A549 (cell line): ENCODE data around the gene RAB3IP. TPM values are rescaled to one million over a fixed set of nuclear protein-coding genes. Genes with fewer than 3 reads are reported as not detected.
A peak's percentile ranks its signal among the peaks of the same experiment; 100 is the strongest.

Source experiments
- ATAC-seq, 2 experiments: fragments of 200-7000 bp in 1 of 2; fragments of >200 bp in 1 of 2; cut with Nextera tagmentation in 1 of 2; cut with Tn5 transposase in 1 of 2; 3 replicates each; pipeline versions ENCODE4 v1.8.0 to v1.9.1; 2018 to 2020; ENCODE audit warnings: mild to moderate bottlenecking in 1 of 2, moderate library complexity in 1 of 2
- CTCF ChIA-PET: fragments of 300-600 bp; sonication (Branson Sonifier 250); formaldehyde crosslinking; extraction: SDS; loops from one replicate; lab custom pipeline; 2021; ENCODE audit warnings: antibody characterized with exemption, inconsistent platforms; lab: Yijun Ruan, JAX
- POLR2A ChIA-PET: fragments of 350-600 bp; formaldehyde crosslinking; extraction: SDS; loops from one replicate; lab custom pipeline; 2021; ENCODE audit warnings: antibody characterized with exemption, inconsistent platforms; lab: Yijun Ruan, JAX
- DNase-seq, 2 experiments: peaks; one replicate each; pipeline versions ENCODE4 v3.0.0 to v3.0.0-alpha.2; 2011 to 2016; ENCODE audit warnings: low read depth in 1 of 2, low spot score in 1 of 2
- FAIRE-seq: peaks from 2 replicates; lab custom pipeline; 2011; peaks lifted over from hg19 to GRCh38; lab: Jason Lieb, UNC
- H3K27ac ChIP-seq, 2 experiments: fragments of >200 bp; sonication (Bioruptor Twin); formaldehyde crosslinking; 3 replicates each; pipeline ENCODE4 v1.5.1; 2016 to 2017
- H3K4me1 ChIP-seq: fragments of >200 bp; sonication (Bioruptor Twin); formaldehyde crosslinking; 3 replicates; pipeline ENCODE4 v1.6.1; 2016
- H3K4me2 ChIP-seq: fragments of >200 bp; sonication (Bioruptor Twin); formaldehyde crosslinking; 3 replicates; pipeline ENCODE4 v1.6.1; 2016
- H3K4me3 ChIP-seq: fragments of >200 bp; sonication (Bioruptor Twin); formaldehyde crosslinking; 3 replicates; pipeline ENCODE4 v1.5.1; 2016
- H3K9me3 ChIP-seq: fragments of >200 bp; sonication (Bioruptor Twin); formaldehyde crosslinking; 3 replicates; pipeline ENCODE4 v1.6.1; 2016
- BCL3 ChIP-seq: fragments of >200 bp; sonication (Bioruptor Twin); formaldehyde crosslinking; IDR thresholded peaks from 3 replicates; pipeline ENCODE4 v1.6.1; 2016
- BHLHE40 ChIP-seq: IDR thresholded peaks from 2 replicates; pipeline ENCODE4 v1.6.1; 2012; ENCODE audit warnings: low read depth, low read length, inconsistent platforms
- CBX8 ChIP-seq: fragments of 200-600 bp; sonication (generic); IDR thresholded peaks from 2 replicates; pipeline ENCODE4 v1.6.1; 2016
- CHD2 ChIP-seq: fragments of 150-350 bp; IDR thresholded peaks from 2 replicates; pipeline ENCODE4 v1.6.1; 2014; ENCODE audit warnings: low read length; ENCODE audit not compliant: partially characterized antibody
- CHD4 ChIP-seq: fragments of 200-600 bp; sonication (generic); IDR thresholded peaks from 2 replicates; pipeline ENCODE4 v1.6.1; 2016; ENCODE audit warnings: antibody characterized with exemption, mild to moderate bottlenecking, borderline replicate concordance
- CTCF ChIP-seq: fragments of >200 bp; sonication (Bioruptor Twin); formaldehyde crosslinking; IDR thresholded peaks from 3 replicates; pipeline ENCODE4 v1.5.1; 2016
- E2F6 ChIP-seq: IDR thresholded peaks from 2 replicates; pipeline ENCODE4 v1.6.1; 2012; ENCODE audit warnings: low read depth, borderline replicate concordance
- GATA3 ChIP-seq: IDR thresholded peaks from 2 replicates; pipeline ENCODE4 v1.6.1; 2012; ENCODE audit warnings: borderline replicate concordance
- HEYL ChIP-seq: fragments of 250-450 bp; sonication (Bioruptor Pico); IDR thresholded peaks from 2 replicates; pipeline ENCODE4 v1.8.0; 2021; ENCODE audit warnings: mild to moderate bottlenecking, moderate library complexity
- JUN ChIP-seq, 2 experiments: fragments of >200 bp; sonication (Bioruptor Twin); formaldehyde crosslinking; IDR thresholded peaks; 2 replicates in 1 of 2; 3 replicates in 1 of 2; pipeline ENCODE4 v1.6.1; 2016 to 2017
- JUNB ChIP-seq: fragments of >200 bp; sonication (Bioruptor Twin); formaldehyde crosslinking; IDR thresholded peaks from 2 replicates; pipeline ENCODE4 v1.6.1; 2016
- MAX ChIP-seq: IDR thresholded peaks from 2 replicates; pipeline ENCODE4 v1.6.1; 2012
- MAZ ChIP-seq: fragments of 150-350 bp; IDR thresholded peaks from 2 replicates; pipeline ENCODE4 v1.6.1; 2014; ENCODE audit warnings: antibody characterized with exemption, low read depth, low read length, borderline replicate concordance
- PHF8 ChIP-seq: fragments of 200-600 bp; sonication (generic); IDR thresholded peaks from 2 replicates; pipeline ENCODE4 v1.6.1; 2016; ENCODE audit warnings: low read depth, mild to moderate bottlenecking, antibody characterized with exemption, moderate library complexity, borderline replicate concordance
- POLR2A ChIP-seq: IDR thresholded peaks from 2 replicates; pipeline ENCODE4 v1.6.1; 2012; ENCODE audit warnings: mild to moderate bottlenecking, low read length
- POLR2AphosphoS2 ChIP-seq: conservative IDR thresholded peaks from 2 replicates; pipeline ENCODE4 v1.6.1; 2012; ENCODE audit warnings: low read length, improper control_type of control experiment, inconsistent platforms
- RAD21 ChIP-seq, 2 experiments: fragments of >200 bp in 1 of 2; sonication (Bioruptor Twin) in 1 of 2; formaldehyde crosslinking in 1 of 2; IDR thresholded peaks in 1 of 2; conservative IDR thresholded peaks in 1 of 2; 2 replicates in 1 of 2; 3 replicates in 1 of 2; pipeline ENCODE4 v1.6.1; 2012 to 2018; ENCODE audit warnings: inconsistent platforms in 1 of 2
- RCOR1 ChIP-seq: fragments of 150-350 bp; IDR thresholded peaks from 2 replicates; pipeline ENCODE4 v1.6.1; 2014; ENCODE audit warnings: antibody characterized with exemption, low read length, low read depth
- SMC3 ChIP-seq: fragments of >200 bp; sonication (Bioruptor Twin); formaldehyde crosslinking; IDR thresholded peaks from 3 replicates; pipeline ENCODE4 v1.6.1; 2018; ENCODE audit warnings: inconsistent platforms
- SREBF2 ChIP-seq: fragments of 450-650 bp; IDR thresholded peaks from 2 replicates; pipeline ENCODE4 v1.6.1; 2014; ENCODE audit warnings: mild to moderate bottlenecking, moderate library complexity
- TFCP2L1 ChIP-seq: fragments of 250-450 bp; sonication (Bioruptor Pico); IDR thresholded peaks from 2 replicates; pipeline ENCODE4 v1.5.0; 2021; ENCODE audit warnings: mild to moderate bottlenecking
- TP53 ChIP-seq: fragments of 250-450 bp; sonication (Bioruptor Pico); IDR thresholded peaks from 2 replicates; pipeline ENCODE4 v1.5.0; 2021; ENCODE audit warnings: mild to moderate bottlenecking, moderate library complexity
- ZC3H11A ChIP-seq: fragments of 450-650 bp; IDR thresholded peaks from 2 replicates; pipeline ENCODE4 v1.6.1; 2014; ENCODE audit warnings: antibody characterized with exemption, mild to moderate bottlenecking
- ZSCAN20 ChIP-seq: fragments of 250-450 bp; sonication (Bioruptor Pico); IDR thresholded peaks from 2 replicates; pipeline ENCODE4 v1.8.0; 2022; ENCODE audit warnings: mild to moderate bottlenecking, moderate library complexity
- WGBS: methylation state at CpG from one replicate; pipeline ENCODE4 v1.1.6; 2017; ENCODE audit errors: missing lambda C conversion rate; 5-methylcytosine and 5-hydroxymethylcytosine counted together
- polyA minus RNA-seq: library from RNA; depleted of rRNA, polyadenylated mRNA; stranded (reverse); fragments of >200 nt; gene quantifications from 2 replicates; pipeline ENCODE4 v1.2.3, GENCODE V29; 2011; rRNA and poly(A)+ RNA removed
- polyA plus RNA-seq, 4 experiments: library from polyadenylated mRNA; depleted of rRNA in 3 of 4; stranded (reverse); fragments of >200 nt; fragmentation: RNase III in 1 of 4; extraction: RNeasy Plus Mini Kit Qiagen cat#74134 plus additional on column Dnase treatment in 1 of 4; gene quantifications; 2 replicates in 3 of 4; 3 replicates in 1 of 4; pipeline ENCODE4 v1.2.3, GENCODE V29; 2011 to 2017

Gene RAB3IP
- polyA plus RNA-seq (2011; rRNA removed) (46.4 and 47.9 TPM in 2 replicates), polyA plus RNA-seq (2017; fragmentation: RNase III; extraction: RNeasy Plus Mini Kit Qiagen cat#74134 plus additional on column Dnase treatment) (11.5 to 14.2 TPM (median 12.1 TPM) in 3 replicates), polyA minus RNA-seq (22.1 and 23.5 TPM in 2 replicates)
- polyA plus RNA-seq (2012; cell fraction: cytosol; rRNA removed), result 6.8 and 6.9 TPM in 2 replicates
- polyA plus RNA-seq (2012; cell fraction: nucleus; rRNA removed), result 3.6 and 5.8 TPM in 2 replicates

- peaks cover 12% of the 10 kb centered on the region for H3K4me1 ChIP-seq
- peak; percentile 36; the same call in 1 of the 2 replicates for TF ChIP-seq E2F6
- no peak for TF ChIP-seq CBX8
- no peak for TF ChIP-seq BHLHE40
- TF ChIP-seq POLR2AphosphoS2, result no peak
- 0 out of 5 replicates have a peak, but pooled peaks of 1 of the 2 experiments have one; percentile 41 for TF ChIP-seq JUN (IDR thresholded peaks at IDR 0.05)
- TF ChIP-seq RAD21 (conservative IDR thresholded peaks at IDR 0.05 in 1 of 2, IDR thresholded peaks at IDR 0.05 in 1 of 2), result peak in 1 of 2 experiments; percentile 54; a peak in 3 of 5 replicates
- no peak for TF ChIP-seq RCOR1
- peak; percentile 58 for TF ChIP-seq SMC3
- TF ChIP-seq POLR2A, result peak; percentile 74
- TF ChIP-seq CTCF, result peak; percentile 68
- TF ChIP-seq ZC3H11A, result no peak
- TF ChIP-seq BCL3, result no peak
- TF ChIP-seq ZSCAN20, result no peak
- TF ChIP-seq CHD2, result no peak
- 0 out of 2 replicates have a peak, but pooled peaks have one; percentile 72 for TF ChIP-seq MAZ
- peak; percentile 32; the same call in 1 of the 2 replicates for TF ChIP-seq MAX
- TF ChIP-seq SREBF2, result no peak
- TF ChIP-seq CHD4, result no peak
- TF ChIP-seq GATA3, result peak; percentile 16; the same call in 1 of the 2 replicates
- no peak for TF ChIP-seq TP53 (CRISPR knock-in tag)
- TF ChIP-seq PHF8, result 0 out of 2 replicates have a peak, but pooled peaks have one; percentile 37
- peak; percentile 89 to 94 for ATAC-seq
- peak within 1 kb of the TSS; percentile 86 for H3K4me2 ChIP-seq
- no peaks in the 10 kb centered on the region for H3K9me3 ChIP-seq
- ChIA-PET CTCF (interaction anchor here (0.6 to 1.9 kb wide), 8 partner anchors 9 to 647 kb away, joined by 3 to 5 read pairs (median 3); no protein-coding TSS in a partner anchor), POLR2A (no interaction called here)
- peak within 1 kb of the TSS; percentile 83 to 91 for H3K27ac ChIP-seq
- peak; percentile 87 for DNase-seq
- no peak for FAIRE-seq
- WGBS, result 6% methylated on average over 13 of the region's 110 CpGs
- peak within 1 kb of the TSS; percentile 88 for H3K4me3 ChIP-seq
These were observed at the start of gene RAB3IP for GRCh38 chr12:69738351-69739286. Gene RAB3IP, plus strand, starts transcription at chr12:69738860. Its CDS starts 16,549 bp downstream, at chr12:69755409.

- FAIRE-seq (no peak), ATAC-seq (peak; percentile 9 to 25; a peak in 3 of 6 replicates), DNase-seq (no peak)
- ChIA-PET POLR2A (no interaction called here), CTCF (no interaction called here)
- Histone ChIP-seq H3K27ac (peak overlapping the region; percentile 85 to 87), H3K4me1 (peaks cover 53% of the 10 kb centered on the region), H3K4me3 (no peak overlapping the region), H3K9me3 (no peaks in the 10 kb centered on the region), H3K4me2 (peak overlapping the region; percentile 79)
- TF ChIP-seq JUNB (no peak), JUN (IDR thresholded peaks at IDR 0.05) (no peak), HEYL (CRISPR knock-in tag) (no peak), E2F6 (no peak), TP53 (CRISPR knock-in tag) (no peak), CTCF (no peak), MAX (no peak), TFCP2L1 (CRISPR knock-in tag) (no peak), ZC3H11A (no peak)
- WGBS, result 91% methylated on average over 2 of the region's 2 CpGs
These were observed 49.0 kb upstream of the RAB3IP start for GRCh38 chr12:69689638-69690037.
